Activated T-helper 9 cell treated with anti-CD3 and anti-CD28 coated beads, Interleukin-2, amount 50 U/mL, for 16 hours (primary cell): Measurements from ENCODE around the gene ANKRD39.
A peak's percentile ranks its signal among the peaks of the same experiment; 100 is the strongest.

Source experiments
- DNase-seq: peaks from one replicate; pipeline ENCODE4 v3.0.0-alpha.2; 2020; ENCODE audit warnings: low read depth

Gene ANKRD39

GRCh38 chr2:96826546-96827278 is 31.1 kb downstream of the ANKRD39 start:
- no peak for DNase-seq

DNA sequence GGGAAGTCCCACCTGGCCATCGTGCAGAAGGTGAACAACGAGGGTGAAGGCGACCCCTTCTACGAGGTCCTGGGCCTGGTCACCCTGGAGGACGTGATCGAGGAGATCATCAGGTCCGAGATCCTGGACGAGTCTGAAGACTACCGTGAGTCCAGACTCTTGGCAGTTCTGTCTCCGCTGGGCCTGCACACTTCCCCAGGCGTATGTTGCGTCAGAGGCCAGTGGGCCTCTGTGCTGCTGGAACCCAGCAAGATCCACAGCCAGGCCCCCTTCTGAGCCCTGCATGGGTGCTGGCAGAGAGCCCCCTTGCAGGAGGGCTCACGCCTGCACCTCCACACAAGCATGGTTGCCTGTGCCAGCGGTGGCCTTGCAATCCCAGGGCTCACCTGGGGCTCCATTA is 32.8 kb downstream of the ANKRD39 start:
- no peak for DNase-seq

DNA sequence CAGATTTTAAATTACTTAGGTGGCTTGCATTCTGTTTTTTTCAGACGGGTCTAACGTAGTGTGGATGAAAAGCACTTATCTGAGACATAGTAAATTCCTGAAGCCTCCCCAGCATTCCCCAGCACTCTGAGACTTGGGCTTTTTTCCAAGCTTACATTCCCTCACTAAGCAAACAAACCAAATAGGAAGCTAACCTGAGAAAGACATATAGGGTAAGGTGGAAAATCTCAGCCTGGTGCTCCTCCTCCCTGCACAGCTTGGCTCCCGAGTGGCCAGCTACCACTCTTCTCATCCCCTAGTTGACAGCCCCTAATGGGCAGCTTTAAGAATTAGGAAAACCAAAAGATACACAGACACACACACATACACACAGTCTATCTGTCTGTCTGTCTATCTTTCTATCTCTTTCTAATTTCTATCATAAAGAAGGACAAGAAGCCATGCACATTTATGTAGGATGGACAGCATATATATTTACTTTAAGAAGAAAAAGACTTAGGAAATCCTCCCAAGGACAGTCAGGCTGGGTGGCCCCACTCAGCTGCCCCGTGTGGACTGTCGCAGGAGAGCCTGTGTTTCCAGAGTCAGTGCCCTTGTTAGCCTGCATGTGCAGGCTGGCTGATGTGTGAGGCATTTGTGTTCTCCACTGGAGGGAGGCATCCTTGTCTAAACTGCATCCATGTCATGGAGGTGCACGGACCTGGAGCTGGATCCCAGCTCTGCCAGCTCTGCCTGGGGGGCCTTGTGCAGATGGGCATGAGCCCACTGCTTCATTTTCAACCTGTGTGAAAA is 33.5 kb downstream of the ANKRD39 start:
- no peak for DNase-seq

- no peak for DNase-seq
These were observed 34.6 kb downstream of the ANKRD39 start for GRCh38 chr2:96823198-96823597.

DNA sequence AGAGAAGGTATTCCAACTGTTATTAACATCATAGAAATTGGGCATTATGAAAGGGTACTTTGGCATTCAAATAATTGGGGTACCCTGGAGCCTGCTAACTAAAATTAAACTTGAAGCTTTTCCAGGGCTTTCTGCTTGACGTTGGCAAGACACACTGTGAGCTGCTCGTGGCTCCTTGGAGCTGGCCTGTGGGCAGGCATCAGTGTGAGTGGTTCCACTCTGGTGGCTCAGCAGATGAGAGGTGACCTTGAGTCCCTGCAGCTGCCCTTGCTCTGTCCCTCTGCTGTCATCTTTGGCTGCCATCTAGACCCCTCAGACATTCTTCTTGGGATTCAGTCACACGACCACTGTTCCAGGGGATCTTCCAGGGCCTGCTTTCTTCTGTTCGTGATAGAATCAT is 35.0 kb downstream of the ANKRD39 start:
- DNase-seq = no peak

GRCh38 chr2:96821113-96821675 is 36.6 kb downstream of the ANKRD39 start:
- no peak for DNase-seq

GRCh38 chr2:96819876-96820511 is 37.8 kb downstream of the ANKRD39 start:
- no peak for DNase-seq

DNA sequence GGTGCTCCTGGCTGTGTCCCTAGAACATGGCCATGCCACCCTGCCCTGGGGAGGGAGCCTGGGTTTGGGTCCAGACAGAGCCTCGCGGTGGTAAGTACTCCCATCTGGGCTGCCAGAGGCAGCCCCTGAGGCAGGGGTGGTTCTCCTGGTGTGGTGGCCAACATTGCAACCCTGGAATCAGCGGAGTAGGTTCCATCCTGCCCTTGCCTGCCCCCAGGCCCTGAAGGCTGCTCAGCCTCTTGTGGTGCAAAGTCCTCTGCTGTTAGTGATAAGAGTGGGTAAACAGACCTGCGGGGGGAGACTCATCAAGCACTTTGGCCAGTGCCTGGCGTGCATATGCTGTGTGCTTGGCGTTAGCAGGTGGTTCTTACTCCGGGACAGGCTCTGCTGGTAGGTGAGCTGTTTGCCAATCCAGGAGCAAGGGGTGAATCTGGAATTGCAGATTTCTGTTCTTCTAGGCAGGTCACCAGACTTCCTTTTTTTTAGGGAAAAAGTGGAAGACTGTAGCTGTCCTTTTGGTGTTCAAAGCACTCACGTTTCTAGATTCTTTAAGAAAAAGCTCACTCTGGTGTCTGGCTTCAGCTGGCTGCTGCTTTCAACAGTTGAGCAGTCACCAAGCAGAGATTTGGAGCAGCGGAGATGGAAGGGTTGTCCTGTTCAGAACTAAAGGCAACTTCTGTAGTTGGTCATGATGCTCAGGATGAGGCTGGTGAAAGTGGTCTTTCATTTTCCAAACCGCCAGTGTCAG is 38.5 kb downstream of the ANKRD39 start:
- no peak for DNase-seq

DNA sequence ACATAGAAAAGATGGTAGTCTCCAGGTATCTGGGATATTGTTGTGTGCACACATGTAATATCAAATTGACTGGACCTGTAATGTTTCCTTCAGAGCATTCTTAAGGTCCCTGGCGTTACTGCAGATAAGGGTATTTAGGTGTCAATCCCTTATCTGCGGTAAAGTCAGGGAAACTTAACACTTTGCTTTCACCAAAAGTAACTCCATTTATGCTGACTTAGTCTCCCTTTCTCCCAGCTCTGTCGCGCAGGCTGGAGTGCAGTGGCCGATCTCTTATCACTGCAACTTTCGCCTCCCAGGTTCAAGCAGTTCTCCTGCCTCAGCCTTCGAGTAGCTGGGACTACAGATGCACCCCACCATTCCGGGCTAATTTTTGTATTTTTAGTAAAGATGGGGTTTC is 39.9 kb downstream of the ANKRD39 start:
- DNase-seq = no peak

DNA sequence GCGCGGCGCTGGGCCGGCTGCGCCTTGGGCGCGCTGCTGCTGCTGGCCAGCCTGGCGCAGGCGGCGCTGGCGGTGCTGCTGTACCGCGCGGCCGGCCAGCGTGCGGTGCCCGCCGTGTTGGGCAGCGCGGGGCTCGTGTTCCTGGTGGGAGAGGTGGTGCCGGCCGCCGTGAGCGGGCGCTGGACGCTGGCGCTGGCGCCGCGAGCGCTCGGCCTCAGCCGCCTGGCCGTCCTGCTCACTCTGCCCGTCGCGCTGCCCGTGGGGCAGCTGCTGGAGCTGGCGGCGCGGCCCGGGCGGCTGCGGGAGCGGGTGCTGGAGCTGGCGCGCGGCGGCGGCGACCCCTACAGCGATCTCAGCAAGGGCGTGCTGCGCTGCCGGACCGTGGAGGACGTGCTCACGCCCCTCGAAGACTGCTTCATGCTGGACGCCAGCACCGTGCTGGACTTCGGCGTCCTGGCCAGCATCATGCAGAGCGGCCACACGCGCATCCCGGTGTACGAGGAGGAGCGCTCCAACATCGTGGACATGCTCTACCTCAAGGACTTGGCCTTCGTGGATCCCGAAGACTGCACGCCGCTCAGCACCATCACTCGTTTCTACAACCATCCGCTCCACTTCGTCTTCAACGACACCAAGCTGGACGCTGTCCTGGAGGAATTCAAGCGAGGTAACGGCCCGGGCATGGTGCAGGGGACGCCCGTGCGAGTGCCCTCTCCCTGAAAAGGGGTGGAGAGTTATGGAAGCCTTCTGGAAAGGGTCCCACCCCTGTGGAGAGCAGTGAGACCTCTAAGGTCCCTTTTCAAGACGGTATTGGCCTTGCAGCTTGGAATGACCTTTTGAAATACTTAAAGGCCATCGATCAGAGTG is 40.7 kb downstream of the ANKRD39 start:
- no peak for DNase-seq

GRCh38 chr2:96816127-96816835 is 41.5 kb downstream of the ANKRD39 start, which contains the start of gene CNNM3:
TSS of gene CNNM3 (plus strand) at chr2:96816268. CDS start at chr2:96816278, 10 bp downstream.
- peak; percentile 97 for DNase-seq

- no peak for DNase-seq
These were observed 42.3 kb downstream of the ANKRD39 start for GRCh38 chr2:96815326-96816126.

- DNase-seq = no peak
These were observed 44.2 kb downstream of the ANKRD39 start for GRCh38 chr2:96813656-96814055.

- DNase-seq = no peak
These were observed 45.9 kb downstream of the ANKRD39 start for GRCh38 chr2:96811917-96812316.

- no peak for DNase-seq
These were observed 47.0 kb downstream of the ANKRD39 start for GRCh38 chr2:96810783-96811192.

GRCh38 chr2:96809951-96810782 is 47.6 kb downstream of the ANKRD39 start:
- no peak for DNase-seq

GRCh38 chr2:96809216-96809882 is 48.5 kb downstream of the ANKRD39 start:
- DNase-seq = no peak
